Hematopoietic multipotent progenitor cell treated with erythropoietin and hydrocortisone succinate and interleukin-3 and kit ligand, for 4 days (in vitro differentiated cells): ENCODE data around the gene SCARF2.
"Not testable (repeated sequence)": the region's sequence is repeated elsewhere in the genome, so short reads cannot be mapped to it uniquely, and the experiment has no call there.

Experiments used
- DNase-seq: peaks from one replicate; pipeline ENCODE4 v3.0.0-alpha.2; 2015

Gene SCARF2, protein sequence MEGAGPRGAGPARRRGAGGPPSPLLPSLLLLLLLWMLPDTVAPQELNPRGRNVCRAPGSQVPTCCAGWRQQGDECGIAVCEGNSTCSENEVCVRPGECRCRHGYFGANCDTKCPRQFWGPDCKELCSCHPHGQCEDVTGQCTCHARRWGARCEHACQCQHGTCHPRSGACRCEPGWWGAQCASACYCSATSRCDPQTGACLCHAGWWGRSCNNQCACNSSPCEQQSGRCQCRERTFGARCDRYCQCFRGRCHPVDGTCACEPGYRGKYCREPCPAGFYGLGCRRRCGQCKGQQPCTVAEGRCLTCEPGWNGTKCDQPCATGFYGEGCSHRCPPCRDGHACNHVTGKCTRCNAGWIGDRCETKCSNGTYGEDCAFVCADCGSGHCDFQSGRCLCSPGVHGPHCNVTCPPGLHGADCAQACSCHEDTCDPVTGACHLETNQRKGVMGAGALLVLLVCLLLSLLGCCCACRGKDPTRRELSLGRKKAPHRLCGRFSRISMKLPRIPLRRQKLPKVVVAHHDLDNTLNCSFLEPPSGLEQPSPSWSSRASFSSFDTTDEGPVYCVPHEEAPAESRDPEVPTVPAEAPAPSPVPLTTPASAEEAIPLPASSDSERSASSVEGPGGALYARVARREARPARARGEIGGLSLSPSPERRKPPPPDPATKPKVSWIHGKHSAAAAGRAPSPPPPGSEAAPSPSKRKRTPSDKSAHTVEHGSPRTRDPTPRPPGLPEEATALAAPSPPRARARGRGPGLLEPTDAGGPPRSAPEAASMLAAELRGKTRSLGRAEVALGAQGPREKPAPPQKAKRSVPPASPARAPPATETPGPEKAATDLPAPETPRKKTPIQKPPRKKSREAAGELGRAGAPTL

DNA sequence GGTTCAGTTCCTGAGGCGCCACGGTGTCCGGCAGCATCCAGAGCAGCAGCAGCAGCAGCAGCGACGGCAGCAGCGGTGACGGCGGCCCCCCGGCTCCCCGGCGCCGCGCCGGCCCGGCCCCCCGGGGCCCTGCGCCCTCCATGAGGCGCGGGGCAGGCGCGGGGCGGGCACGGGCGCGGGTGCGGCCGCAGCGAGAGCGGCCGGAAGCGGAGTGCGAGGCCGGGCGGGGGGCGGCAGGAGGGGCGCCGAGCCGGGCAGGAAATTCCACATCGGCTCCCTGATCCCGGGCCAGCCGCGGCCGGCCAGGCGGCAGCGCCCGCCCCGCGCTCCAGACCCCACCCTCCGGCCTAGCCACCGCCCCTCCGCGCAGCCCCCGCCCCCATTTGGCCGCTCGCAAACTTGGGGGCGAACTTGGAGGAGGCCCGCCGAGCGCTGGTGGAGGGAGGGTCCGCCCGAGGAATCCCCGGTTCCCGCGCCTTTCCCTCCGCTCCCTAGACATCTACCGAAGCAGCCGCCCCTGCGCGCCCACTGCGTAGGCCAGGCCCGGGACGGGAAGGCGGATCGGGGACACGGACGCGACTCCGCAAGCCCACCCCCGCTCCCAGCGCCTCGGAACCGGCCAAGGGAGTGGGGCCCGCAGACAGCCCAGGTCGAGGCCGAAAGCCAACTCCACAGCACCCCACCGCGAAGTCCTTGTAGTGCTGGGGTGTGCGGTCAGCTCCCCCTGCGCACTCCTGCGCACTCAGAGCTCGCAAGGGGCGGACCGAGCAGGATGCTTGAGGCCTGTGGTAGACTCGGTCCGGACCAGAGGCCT is at the start of gene SCARF2:
Gene SCARF2 (minus strand): TSS at position 213 of the 814 bp plus-strand sequence. CDS start 71 bp downstream, at position 142.
- DNase-seq = no peak

DNA sequence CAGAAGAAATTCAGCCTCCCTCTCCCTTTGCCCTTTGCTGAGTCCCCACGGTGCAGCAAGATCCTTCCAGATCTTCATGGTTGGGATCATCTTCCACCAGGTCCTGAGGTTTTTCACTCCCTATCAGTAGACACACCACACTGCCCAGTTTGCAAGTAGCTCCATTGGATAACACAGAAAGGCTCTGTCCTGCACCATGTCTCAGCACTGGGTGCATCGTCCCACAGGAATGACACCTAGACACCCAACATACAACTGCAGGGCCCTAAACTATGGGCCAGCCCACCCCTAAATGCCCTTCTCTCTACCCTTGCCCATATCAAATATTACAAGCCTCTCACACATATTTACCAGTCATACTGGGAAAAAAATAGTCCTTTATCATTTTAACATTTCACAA is 48.6 kb upstream of the SCARF2 start:
- DNase-seq = no peak

DNA sequence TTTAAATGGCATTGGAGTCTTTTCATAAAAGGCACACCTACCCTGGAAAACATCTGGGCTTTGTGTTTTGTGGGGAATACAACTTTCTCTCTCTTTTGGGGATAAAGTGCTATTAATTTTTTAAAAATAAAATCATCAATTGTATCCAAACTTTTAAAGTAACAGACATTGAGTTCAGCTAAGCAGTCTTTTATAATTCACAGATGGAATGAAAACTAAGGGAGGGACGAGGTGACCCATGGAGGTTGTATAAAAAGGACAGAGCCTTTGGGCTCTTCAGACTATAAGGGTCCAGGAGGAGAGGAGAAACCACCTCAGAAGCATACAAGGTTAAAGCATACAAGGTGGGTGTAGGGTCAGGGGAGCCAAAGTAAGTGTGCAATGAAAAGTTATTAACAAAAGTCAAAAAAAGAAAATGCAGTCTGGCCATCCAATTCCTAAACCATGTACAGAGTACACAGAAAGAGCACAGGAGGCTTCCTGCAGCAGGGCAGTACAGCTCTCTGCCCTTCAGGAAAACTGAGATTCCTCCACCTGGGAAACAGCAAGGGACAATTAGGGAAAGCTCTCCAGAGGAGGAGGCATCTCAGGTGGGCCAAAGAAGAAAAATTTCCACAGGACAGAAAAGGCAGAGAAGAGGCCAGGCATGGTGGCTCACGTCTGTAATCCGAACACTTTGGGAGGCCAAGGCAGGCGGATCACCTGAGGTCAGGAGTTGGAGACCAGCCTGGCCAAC is 47.5 kb upstream of the SCARF2 start:
- DNase-seq = no peak

GRCh38 chr22:20483771-20484170 is 46.1 kb upstream of the SCARF2 start:
- no peak for DNase-seq

DNA sequence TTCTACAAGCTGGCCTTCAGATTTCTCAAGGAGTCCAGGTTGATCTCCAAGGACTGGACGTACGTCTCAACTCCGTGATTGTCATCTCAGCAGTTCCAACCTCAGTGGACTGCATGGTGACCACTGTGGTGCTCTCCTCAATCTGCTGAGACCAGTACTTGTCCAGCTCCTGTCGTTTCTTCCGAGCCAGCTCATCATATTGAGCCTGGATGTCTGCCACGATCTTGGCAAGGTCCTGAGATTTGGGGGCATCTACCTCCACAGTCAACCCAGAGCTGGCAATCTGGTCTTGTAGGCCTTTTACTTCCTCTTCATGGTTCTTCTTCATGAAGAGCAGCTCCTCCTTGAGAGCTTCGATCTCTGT is 45.5 kb upstream of the SCARF2 start:
- not testable (repeated sequence) for DNase-seq

GRCh38 chr22:20479612-20480196 is 42.1 kb upstream of the SCARF2 start:
- DNase-seq = no peak

- DNase-seq = not testable (repeated sequence)
Observed at GRCh38 chr22:20478059-20478458, 40.4 kb upstream of the SCARF2 start.

DNA sequence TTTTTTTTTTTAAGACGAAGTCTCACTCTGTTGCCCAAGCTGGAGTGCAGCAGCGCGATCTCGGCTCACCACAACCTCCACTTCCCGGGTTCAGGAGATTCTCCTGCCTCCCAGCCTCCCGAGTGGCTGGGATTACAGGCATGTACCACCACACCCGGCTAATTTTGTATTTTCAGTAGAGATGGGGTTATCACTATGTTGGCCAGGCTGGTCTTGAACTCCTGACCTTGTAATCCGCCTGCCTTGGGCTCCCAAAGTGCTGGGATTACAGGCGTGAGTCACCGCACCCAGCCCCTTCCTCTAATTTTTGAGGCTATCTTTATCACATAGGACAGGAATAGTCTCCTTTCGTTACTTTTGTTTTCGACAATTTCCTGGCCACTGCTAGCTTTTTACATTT is 37.9 kb upstream of the SCARF2 start:
- DNase-seq = not testable (repeated sequence)

GRCh38 chr22:20475115-20475436 is 37.5 kb upstream of the SCARF2 start:
- no peak for DNase-seq

DNA sequence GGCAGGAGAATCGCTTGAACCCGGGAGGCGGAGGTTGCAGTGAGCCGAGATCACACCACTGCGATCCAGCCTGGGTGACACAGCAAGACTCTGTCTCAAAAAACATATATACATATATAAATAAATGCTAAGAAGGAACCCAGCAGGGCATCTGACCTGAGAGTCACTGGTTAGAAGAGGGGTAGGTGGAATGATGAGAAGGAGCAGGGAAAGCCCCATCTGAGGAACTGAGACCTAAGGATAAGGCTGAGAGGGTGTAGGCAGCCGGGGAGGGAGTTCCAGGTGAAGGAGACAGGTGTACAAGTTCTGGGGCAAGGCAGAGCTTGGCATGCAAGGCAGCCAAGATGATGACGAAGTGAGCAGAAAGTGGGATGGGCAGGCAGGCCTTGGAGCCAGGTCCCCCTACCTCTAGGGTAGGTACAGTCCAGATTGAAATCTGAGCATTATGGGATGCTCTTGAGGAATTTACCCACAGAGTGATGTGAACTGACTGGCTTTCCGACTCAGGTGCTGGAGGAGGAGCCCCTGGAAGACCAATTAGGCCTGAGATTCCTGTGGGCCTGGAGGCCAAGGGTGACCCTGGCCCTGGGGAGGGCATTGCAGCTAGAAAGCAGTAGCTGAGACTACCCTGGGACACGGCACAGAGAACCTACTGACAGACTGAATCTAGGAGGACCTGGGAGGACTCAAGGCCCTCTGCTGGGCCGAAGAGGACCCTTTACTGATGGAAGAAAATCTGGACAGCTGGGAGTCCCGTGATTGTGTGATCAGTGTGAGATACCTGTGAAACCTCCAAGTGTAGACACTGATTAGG is 35.2 kb upstream of the SCARF2 start:
- no peak for DNase-seq

DNA sequence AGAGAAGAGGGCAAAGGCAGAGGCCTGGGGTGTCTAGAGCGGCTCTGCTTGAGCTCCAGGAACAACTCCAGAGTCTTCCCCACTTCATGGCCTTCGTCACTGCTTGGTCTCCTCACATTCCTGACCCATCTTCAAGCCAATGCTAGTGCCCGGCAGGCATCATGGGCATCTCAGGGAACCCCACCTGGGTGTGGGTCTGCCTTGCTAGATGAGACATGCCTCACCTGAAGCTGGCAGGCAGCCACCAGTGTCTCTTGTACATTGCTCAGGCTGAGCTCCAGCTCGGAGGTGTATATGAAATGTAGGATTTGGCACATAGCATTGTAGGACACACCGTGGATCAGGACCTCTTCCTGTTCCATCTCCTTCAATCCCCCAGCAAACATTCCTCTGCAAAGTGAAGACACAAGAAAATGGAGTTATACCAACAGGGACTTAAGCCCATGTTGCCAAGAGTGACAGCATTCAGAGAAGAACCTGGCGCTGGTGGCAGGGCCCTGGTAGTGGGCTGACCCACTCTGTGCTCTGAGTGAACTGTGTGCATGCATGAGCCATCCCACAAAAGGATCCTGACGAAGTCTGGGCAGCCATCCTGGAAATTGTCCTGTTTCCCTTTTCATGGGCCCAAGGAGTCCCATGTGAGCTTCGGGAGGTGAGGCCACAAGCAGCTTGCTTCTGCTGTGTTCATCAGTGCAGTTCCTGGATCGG is 33.7 kb upstream of the SCARF2 start:
- no peak for DNase-seq

DNA sequence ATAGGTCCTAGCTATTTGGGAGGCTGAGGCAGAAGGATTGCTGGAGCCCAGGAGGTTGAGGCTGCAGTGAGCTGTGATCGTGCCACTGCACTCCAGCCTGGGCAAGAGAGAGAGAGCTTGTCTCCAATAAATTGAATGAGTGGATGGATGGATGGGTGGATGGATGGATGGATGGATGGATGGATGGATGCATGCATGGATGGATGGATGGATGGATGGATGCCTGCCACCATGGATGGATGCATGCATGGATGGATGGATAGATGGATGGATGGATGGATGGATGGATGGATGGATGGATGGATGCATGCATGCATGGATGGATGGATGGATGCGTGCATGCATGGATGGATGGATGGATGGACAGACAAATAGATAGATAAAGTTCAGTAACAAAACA is 32.9 kb upstream of the SCARF2 start:
- not testable (repeated sequence) for DNase-seq

GRCh38 chr22:20469110-20469868 is 31.7 kb upstream of the SCARF2 start:
- DNase-seq = no peak

- DNase-seq = no peak
Observed at GRCh38 chr22:20466659-20467379, 29.2 kb upstream of the SCARF2 start.

DNA sequence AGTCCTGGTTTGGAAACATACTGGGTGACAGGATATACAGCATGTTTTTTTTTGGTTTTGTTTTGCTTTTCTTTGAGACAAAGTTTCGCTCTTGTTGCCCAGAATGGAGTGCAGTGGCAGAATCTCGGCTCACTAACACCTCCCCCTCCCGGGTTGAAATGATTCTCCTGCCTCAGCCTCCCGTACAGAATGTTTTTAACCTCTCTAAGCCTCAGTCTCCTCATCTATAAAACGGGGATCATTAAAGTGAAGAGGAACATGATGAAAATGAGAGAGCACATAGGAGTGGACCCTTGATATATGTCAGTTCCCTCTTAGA is 28.1 kb upstream of the SCARF2 start:
- no peak for DNase-seq

GRCh38 chr22:20464912-20465758 is 27.5 kb upstream of the SCARF2 start:
- DNase-seq = no peak

GRCh38 chr22:20464096-20464614 is 26.5 kb upstream of the SCARF2 start:
- no peak for DNase-seq
